Ishikawa (cell line): Measurements from ENCODE around the gene CNIH1.

Experiments used
- EP300 ChIP-seq: IDR thresholded peaks from 2 replicates; pipeline ENCODE4 v1.6.1; 2012; ENCODE audit warnings: borderline replicate concordance
- FOXM1 ChIP-seq: IDR thresholded peaks from 2 replicates; pipeline ENCODE4 v1.6.1; 2012; ENCODE audit warnings: low read depth, borderline replicate concordance
- MAX ChIP-seq: IDR thresholded peaks from 2 replicates; pipeline ENCODE4 v1.6.1; 2012
- RAD21 ChIP-seq: IDR thresholded peaks from 2 replicates; pipeline ENCODE4 v1.6.1; 2012; ENCODE audit warnings: low read depth
- REST ChIP-seq: IDR thresholded peaks from 2 replicates; pipeline ENCODE4 v1.6.1; 2012; ENCODE audit warnings: low read depth, mild to moderate bottlenecking
- TAF1 ChIP-seq: IDR thresholded peaks from 2 replicates; pipeline ENCODE4 v1.6.1; 2012; ENCODE audit warnings: low read depth, mild to moderate bottlenecking
- YY1 ChIP-seq: IDR thresholded peaks from 2 replicates; pipeline ENCODE4 v1.6.1; 2012; ENCODE audit warnings: low read depth
- ZBTB7A ChIP-seq: IDR thresholded peaks from 2 replicates; pipeline ENCODE4 v1.6.1; 2012; ENCODE audit warnings: low read depth

- TF ChIP-seq EP300 (no peak), TAF1 (no peak), MAX (no peak), REST (no peak), RAD21 (no peak), ZBTB7A (no peak), FOXM1 (no peak), YY1 (no peak)
Measured at GRCh38 chr14:54451961-54452360, 10.8 kb upstream of the CNIH1 start.
